Colonic mucosa (tissue), 4 donors: ENCODE results near the gene PRTG. TPM values are rescaled to one million over a fixed set of nuclear protein-coding genes. Genes with fewer than 3 reads are reported as not detected.

Source experiments
- DNase-seq: peaks from one replicate; pipeline ENCODE4 v3.0.0-alpha.2; 2020
- H3K27ac ChIP-seq: fragments of 200-600 bp; one replicate; pipeline ENCODE4 v1.8.0; 2021
- H3K27me3 ChIP-seq: fragments of 200-600 bp; one replicate; pipeline ENCODE4 v1.8.0; 2021
- H3K36me3 ChIP-seq: fragments of 200-600 bp; one replicate; pipeline ENCODE4 v1.8.0; 2021
- H3K4me1 ChIP-seq: fragments of 200-600 bp; one replicate; pipeline ENCODE4 v1.8.0; 2021; ENCODE audit warnings: mild to moderate bottlenecking
- H3K4me3 ChIP-seq: fragments of 200-600 bp; one replicate; pipeline ENCODE4 v1.8.0; 2021
- H3K9ac ChIP-seq, 2 donors: one replicate each; pipeline ENCODE4 v1.7.0; 2013; ENCODE audit warnings: control low read depth in 2 of 2, low read depth in 2 of 2, low read length in 2 of 2
- H3K9me3 ChIP-seq: fragments of 200-600 bp; one replicate; pipeline ENCODE4 v1.8.0; 2021
- intact Hi-C: fragments of 100-400 bp; cut with DNase I; formaldehyde crosslinking; loops from one replicate; pipeline ENCODE4 v1.14.1; 2022
- total RNA-seq, 2 donors: library from RNA; stranded (reverse); fragmentation: NEBNext Ultra II Directional in 1 of 2; extraction: Animal tissue kit (Norgen Biotek cat#: 25700) in 1 of 2; gene quantifications; one replicate each; pipeline ENCODE4 v1.2.1, GENCODE V29; 2021
- TF ChIP-seq, protein P1 (sequence below): fragments of 200-600 bp; IDR thresholded peaks from one replicate; pipeline ENCODE4 v1.8.0; 2022; ENCODE audit warnings: antibody characterized with exemption, mild to moderate bottlenecking
- donor health status: healthy.
- donor health status: DM: no; HTN: no; CAD: no.
- donor health status: DM: no; HTN: no; CAD: no.

The PRTG gene
- total RNA-seq, 2 donors from 2014 or later, result 0.32 to 1.2 TPM

- no peak overlapping the region for H3K27ac ChIP-seq
- H3K36me3 ChIP-seq, result no peaks in the 10 kb centered on the region
- H3K4me1 ChIP-seq, result no peaks in the 10 kb centered on the region
- H3K4me3 ChIP-seq, result no peak overlapping the region
- TF ChIP-seq, protein P1, sequence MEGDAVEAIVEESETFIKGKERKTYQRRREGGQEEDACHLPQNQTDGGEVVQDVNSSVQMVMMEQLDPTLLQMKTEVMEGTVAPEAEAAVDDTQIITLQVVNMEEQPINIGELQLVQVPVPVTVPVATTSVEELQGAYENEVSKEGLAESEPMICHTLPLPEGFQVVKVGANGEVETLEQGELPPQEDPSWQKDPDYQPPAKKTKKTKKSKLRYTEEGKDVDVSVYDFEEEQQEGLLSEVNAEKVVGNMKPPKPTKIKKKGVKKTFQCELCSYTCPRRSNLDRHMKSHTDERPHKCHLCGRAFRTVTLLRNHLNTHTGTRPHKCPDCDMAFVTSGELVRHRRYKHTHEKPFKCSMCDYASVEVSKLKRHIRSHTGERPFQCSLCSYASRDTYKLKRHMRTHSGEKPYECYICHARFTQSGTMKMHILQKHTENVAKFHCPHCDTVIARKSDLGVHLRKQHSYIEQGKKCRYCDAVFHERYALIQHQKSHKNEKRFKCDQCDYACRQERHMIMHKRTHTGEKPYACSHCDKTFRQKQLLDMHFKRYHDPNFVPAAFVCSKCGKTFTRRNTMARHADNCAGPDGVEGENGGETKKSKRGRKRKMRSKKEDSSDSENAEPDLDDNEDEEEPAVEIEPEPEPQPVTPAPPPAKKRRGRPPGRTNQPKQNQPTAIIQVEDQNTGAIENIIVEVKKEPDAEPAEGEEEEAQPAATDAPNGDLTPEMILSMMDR, result no peak
- no peaks in the 10 kb centered on the region for H3K9me3 ChIP-seq
- no peak overlapping the region for H3K9ac ChIP-seq
- intact Hi-C loops, result no loop called here
- no peak for DNase-seq
- no peaks in the 10 kb centered on the region for H3K27me3 ChIP-seq
These were observed 35.4 kb downstream of the PRTG start for GRCh38 chr15:55707518-55707917.

- H3K36me3 ChIP-seq, result no peaks in the 10 kb centered on the region
- DNase-seq, result no peak
- no peak overlapping the region for H3K27ac ChIP-seq
- H3K9me3 ChIP-seq, result no peaks in the 10 kb centered on the region
- no peak overlapping the region for H3K9ac ChIP-seq
- intact Hi-C loops, result no loop called here
- H3K4me3 ChIP-seq, result no peak overlapping the region
- no peaks in the 10 kb centered on the region for H3K4me1 ChIP-seq
- H3K27me3 ChIP-seq, result no peaks in the 10 kb centered on the region
- TF ChIP-seq, protein P1, result no peak
These were observed 39.1 kb downstream of the PRTG start for GRCh38 chr15:55703873-55704301.

DNA sequence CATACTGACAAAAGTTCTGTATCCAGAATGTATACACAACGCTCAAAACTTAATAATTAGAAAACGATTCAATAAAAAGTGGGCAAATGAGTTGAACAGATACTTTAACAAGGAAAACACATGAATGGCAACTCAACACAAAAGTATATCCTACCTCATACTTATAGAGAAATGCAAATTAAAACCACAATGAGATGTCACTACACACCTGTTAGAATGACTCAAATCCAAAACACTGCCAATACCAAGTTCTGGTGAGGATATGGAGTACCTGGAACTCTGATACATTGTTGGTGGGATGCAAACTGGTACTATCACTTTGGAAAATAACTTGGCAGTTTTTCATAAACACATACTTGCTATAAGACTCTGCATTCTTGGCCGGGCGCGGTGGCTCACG is 42.1 kb downstream of the PRTG start:
- intact Hi-C loops, result no loop called here
- Histone ChIP-seq H3K4me3 (no peak overlapping the region), H3K27me3 (no peaks in the 10 kb centered on the region), H3K27ac (no peak overlapping the region), H3K9ac (no peak overlapping the region), H3K36me3 (no peaks in the 10 kb centered on the region), H3K4me1 (no peaks in the 10 kb centered on the region), H3K9me3 (no peaks in the 10 kb centered on the region)
- TF ChIP-seq, protein P1, result no peak
- DNase-seq, result no peak

DNA sequence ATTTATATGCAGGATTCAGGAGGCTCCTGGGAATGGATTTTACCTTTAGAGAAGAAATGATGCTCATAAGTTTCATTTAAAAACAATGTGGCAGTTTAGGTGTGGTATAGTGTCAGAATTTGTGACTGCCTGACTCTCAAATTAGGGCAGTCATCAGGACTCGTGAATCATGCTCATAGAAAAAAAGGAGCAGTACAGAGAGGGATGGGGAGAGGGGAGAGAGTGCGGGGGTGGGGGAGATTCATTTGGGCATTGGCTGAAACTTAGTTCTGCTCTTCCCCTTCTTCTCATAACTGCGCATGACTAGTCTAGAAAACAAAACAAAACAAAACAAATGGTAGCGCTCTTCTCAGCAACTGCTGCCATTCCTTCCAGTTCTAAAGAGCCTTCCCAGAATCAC is 44.3 kb downstream of the PRTG start:
- DNase-seq, result no peak
- Histone ChIP-seq H3K9ac (no peak overlapping the region), H3K27me3 (no peaks in the 10 kb centered on the region), H3K4me3 (no peak overlapping the region), H3K4me1 (no peaks in the 10 kb centered on the region), H3K9me3 (no peaks in the 10 kb centered on the region), H3K36me3 (no peaks in the 10 kb centered on the region), H3K27ac (no peak overlapping the region)
- intact Hi-C loops, result no loop called here
- TF ChIP-seq, protein P1, result no peak

DNA sequence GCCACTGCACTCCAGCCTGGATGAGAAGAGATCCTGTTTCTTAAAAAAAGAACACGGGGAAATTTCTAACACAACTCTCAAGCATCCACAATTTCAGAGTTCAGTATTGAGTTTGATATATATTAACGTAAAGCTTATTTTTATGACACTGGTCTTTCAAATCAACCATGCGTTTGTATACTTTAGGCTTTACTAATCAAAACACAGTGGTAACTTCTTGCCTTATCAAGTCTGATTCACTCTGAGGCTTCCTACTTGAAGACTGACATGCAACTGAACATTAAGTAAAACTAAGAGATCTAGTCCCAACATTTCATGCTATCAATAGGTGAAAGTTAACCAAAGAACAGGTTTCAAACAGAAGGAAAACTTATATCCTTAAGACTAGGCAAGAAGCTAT is 46.7 kb downstream of the PRTG start:
- H3K27ac ChIP-seq, result no peak overlapping the region
- no peak overlapping the region for H3K4me3 ChIP-seq
- no peaks in the 10 kb centered on the region for H3K9me3 ChIP-seq
- no peaks in the 10 kb centered on the region for H3K36me3 ChIP-seq
- no peak for DNase-seq
- intact Hi-C loops, result no loop called here
- H3K4me1 ChIP-seq, result no peaks in the 10 kb centered on the region
- H3K9ac ChIP-seq, result no peak overlapping the region
- TF ChIP-seq, protein P1, result no peak
- H3K27me3 ChIP-seq, result no peaks in the 10 kb centered on the region

DNA sequence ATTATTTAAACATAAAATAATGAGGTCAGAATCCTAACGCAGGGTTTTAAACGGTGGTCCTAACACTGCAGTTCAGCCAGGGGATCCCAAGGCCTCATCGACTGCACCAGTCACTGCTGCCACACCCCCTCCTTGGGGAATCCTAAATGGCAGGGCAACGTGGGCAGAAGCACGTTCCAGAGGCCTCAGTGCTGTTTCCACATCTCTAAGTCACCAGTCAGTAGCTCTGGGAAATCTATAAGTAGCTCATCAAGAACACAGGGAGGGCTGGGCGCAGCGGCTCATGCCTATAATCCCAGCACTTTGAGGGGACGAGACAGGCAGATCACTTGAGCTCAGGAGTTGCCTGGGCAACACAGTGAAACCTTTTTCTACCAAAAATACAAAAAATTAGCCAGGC is 47.5 kb downstream of the PRTG start:
- Histone ChIP-seq H3K9me3 (no peaks in the 10 kb centered on the region), H3K27me3 (no peaks in the 10 kb centered on the region), H3K27ac (no peak overlapping the region), H3K4me1 (no peaks in the 10 kb centered on the region), H3K9ac (no peak overlapping the region), H3K36me3 (no peaks in the 10 kb centered on the region), H3K4me3 (no peak overlapping the region)
- TF ChIP-seq, protein P1, result no peak
- DNase-seq, result no peak
- intact Hi-C loops, result no loop called here
